ENCODE measurements around the gene USP49.

Gene USP49

DNA sequence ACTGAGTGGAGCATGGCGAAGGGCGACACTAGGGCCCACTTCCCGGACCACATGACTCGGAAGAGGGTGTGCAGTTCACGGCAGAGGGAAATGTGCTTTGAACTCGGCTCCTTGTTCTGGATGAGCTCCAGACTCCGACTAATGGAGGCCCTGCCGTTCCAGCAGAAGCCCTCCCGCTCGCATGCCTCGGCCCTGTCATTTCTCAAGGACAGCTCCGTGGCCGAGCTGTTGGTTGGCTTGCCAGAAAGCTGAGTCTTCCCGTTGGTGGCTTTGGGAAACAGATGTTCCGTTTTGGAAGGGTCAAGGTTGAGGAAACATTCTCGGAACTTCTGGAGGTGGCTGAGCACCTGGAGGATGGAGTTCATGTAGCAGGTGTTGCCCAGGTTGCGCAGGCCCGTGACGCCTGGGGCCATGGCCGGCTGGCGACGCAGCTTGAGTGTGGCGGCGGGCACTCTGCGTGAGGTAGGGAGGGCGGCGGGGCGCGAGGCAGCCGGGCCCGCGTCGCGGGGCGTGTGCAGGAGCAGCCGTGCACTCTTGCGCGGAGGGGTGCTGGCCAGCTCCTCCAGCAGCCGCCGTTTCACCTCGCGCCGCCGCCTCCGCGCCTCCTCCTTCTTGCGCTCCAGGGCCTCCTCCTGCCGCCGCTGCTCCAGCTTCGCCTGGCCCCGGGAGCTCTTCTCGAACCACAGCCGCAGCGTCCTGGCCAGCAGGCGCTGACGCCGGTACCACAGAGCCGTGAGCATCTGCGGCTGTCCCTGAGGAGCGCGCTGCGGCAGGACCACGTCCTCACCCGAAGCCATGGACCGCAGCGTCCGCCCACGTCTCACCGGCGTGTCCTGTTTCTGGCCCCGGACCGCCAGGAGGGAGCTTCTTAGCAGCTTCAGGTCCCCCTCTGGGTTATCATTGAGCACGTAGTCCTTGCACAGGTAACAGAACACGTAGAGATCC lies 89.1 kb downstream of the USP49 start:
- no peak for DNase-seq

DNA sequence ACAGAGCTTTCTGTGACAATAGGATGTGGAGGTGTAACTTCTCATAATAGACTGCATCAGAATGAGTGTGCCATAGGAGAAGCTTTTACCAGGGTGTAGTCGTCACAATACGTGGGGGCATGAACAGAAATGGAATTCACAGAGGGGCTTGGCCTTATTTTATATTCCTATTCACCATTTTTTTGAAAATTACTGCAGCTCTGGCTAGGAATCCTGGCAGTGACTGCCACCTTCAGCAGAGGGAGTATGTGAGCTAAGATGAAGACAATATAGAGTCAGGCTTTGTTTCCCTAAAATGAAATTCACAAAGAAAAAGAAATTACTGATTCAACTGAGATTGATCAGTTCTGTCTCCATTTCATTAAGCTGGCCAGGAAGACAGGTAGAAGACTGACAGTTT lies 93.8 kb downstream of the USP49 start:
- DNase-seq, result no peak

DNA sequence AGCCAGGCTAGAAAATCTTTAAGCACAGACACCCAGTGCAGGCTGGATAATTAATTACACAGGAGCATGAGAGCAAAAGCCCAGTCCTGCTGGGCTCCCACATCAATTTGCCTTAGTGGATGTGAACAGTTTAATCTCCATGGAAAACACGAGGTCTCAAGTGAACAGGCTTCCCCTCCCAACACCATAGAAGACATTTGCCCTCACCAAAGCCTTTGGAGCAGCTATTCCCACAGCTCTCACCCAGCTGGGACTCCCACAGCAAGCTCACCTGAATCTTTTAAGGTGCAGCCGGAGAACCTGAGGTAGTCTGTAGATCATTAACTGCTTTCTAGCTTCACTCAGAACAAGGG lies 95.6 kb downstream of the USP49 start:
- DNase-seq, result no peak

DNA sequence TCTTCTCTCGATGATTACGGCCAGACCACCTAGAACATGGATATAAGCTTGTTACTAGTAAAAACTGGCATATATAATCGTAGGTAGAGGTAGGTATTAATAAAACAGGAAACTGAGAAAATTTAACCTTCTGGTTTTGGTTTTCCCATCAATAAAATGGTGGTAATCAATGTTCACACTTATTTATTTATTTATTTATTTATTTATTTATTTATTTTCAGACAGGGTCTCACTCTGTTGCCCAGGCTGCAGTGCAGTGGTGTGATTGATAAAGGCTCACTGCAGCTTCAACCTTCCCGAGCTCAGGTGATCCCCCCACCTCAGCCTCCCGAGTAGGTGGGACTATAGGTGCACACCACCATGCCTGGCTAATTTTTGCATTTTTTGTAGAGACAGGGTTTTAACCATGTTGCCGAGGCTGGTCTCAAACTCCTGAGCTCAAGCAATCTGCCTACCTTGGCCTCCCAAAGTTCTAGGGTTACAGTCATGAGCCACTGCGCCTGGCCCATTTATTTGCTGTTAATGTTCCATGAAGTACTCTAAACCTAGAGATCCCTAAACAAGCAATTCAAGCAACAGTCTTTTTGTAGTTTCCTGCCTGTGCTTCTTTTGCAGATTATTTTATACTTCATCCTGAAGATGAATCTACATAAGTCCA lies 96.1 kb downstream of the USP49 start:
- DNase-seq, result no peak

DNA sequence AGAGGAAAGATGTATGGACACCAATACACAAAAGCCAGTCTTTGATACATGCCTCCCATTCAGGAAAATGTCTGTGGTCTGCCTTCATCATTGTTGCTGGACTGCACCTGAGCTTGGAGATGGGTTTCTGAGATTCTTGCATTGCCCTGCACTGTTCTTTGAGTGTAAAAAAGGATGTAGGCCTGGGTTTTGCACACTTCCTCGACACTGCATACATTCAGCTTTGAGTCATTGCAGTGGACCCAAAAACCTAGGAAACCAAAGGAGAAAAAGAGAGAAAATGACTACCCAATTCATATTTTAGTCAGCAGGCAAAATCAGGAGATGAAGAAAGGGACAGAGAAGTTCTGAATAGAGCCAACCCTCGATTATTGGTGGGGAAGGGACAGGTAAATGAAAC lies 98.7 kb downstream of the USP49 start:
- no peak for DNase-seq

DNA sequence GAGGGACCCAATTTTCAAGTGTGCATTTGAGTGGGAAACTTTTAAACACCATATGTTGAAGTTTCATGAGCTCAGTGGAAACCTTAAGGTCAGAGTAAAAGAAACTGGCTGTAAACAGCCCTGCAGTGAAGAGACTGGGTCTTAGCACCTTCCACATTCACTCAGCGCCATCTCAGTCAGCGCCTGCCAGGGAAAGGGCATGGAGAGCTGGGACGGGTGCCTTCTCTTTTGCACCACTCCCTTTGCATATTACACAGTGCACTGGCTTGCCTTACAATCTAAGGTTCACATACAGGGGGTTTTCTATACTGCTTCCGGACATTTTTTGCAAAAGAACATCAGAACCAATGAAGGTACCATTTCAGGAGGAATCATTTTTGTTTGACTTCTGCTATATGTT lies 103.2 kb downstream of the USP49 start:
- DNase-seq, result no peak

DNA sequence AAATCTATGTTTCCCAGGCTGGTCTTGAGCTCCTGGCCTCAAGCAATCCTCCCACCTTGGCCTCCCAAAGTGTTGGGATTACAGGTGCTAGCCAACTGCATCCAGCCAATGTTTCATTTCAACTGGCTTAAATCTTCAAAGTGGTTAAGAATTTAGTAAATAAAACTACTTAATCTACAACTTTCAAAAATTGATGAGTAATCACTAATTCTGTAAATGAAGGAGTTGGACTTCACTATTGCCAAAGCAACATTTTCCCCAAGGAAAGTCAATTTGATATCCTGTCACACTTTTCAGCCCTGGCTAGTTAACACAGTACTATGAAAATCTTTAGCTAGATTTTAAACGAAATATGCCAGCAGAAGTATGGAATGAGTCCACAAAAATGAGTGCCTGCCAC lies 103.9 kb downstream of the USP49 start:
- no peak for DNase-seq

DNA sequence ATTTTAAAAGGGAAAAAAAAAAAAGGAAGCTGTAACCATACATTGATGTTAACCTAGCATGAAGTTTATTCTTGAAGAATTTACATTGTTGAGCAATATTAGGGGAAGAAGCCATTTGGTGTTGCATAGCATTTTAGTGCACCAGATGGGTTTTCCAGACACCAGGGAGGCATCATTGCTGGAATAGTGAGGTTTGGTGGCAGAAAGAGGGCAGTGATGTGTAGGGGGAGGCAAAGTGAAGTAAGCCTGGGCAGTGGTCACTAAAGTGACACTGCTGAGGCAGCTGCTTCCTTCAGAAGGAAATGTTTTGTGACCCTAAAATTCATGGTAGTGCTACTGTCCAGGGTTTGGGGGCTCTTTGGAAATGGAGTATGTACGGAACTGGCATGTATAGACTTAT lies 105.1 kb downstream of the USP49 start:
- no peak for DNase-seq

DNA sequence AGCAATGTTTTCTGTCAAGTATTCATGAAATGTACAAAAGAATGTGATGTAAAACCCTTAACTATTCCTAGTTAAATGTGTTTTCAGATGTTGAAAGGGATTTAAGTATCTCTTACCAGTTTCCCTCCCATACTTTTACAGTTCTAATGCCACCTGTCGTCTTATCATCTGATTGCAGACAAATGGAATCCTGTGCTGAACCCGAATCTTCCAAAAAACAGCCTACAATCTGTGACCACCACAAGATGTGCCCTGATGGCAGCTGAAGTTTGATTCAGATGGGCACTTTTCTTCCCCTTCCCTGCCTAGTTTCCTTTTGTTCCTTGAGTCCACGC lies 105.8 kb downstream of the USP49 start:
- no peak for DNase-seq

DNA sequence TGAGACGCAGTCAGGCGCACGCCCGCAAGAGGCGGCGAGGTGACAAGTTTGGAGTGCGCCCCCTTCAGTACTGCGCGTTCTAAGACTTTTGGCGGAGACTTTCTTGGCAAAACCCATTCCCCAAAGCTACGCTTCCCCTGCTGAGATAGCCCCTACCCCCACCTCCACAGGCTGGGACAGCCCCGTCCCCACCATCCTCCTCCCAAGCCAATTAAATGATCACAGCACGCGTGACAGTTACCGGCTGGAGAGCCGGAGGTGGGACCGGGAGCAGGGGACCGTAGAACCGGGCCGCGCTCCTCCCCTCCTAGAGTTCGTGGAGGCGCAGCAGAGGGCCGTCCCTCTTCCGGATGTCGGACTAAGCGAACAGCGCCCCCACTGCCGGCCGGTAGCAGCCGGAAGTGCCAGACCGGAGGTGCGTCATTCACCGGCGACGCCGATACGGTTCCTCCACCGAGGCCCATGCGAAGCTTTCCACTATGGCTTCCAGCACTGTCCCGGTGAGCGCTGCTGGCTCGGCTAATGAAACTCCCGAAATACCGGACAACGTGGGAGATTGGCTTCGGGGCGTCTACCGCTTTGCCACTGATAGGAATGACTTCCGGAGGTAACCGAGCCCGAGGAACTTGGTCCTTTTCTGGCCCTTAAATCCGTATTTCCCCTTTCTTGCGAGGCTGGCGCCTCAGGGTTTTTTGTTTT lies 107.8 kb downstream of the USP49 start, which contains the start of gene TOMM6:
TOMM6 (plus strand) TSS at position 476 of the 699 bp plus-strand sequence; CDS start at position 480, 4 bp downstream.
- DNase-seq, result peak; percentile 96

DNA sequence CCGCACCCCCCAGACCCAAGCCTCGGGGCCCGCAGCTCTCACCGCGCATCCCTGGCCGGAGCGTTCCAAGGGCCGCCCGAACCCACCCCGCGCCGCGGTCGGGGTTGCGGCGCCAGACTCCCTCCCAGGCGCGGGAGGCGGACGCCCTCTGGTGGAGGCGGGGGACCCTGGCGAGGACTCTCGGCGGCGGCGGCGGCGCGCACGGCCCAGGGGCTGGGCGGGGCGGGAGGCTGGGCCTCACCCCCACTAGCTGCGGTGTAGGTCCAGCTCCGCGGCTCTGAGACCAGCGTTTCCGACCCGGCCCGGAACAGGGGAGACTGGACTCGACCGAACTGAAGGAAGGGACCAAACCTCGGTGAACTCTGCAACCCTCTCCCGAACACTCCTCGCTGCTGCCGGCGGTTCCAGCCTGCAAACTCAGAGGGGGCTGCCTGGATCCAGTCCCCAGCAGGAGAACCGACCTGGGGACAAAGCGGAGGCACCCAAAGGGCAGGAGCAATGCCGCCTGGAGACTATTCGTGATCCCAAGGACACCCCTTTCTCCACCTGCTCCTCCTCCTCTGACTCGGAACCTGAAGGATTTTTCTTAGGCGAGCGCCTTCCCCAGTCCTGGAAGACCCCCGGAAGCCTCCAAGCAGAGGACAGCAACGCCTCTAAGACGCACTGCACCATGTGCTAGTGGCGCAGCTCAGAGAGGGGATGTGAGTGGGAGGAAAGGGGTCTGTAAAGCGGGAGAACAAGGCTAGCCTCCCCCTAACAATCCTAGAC lies 108.5 kb downstream of the USP49 start:
- peak; percentile 91 for DNase-seq

DNA sequence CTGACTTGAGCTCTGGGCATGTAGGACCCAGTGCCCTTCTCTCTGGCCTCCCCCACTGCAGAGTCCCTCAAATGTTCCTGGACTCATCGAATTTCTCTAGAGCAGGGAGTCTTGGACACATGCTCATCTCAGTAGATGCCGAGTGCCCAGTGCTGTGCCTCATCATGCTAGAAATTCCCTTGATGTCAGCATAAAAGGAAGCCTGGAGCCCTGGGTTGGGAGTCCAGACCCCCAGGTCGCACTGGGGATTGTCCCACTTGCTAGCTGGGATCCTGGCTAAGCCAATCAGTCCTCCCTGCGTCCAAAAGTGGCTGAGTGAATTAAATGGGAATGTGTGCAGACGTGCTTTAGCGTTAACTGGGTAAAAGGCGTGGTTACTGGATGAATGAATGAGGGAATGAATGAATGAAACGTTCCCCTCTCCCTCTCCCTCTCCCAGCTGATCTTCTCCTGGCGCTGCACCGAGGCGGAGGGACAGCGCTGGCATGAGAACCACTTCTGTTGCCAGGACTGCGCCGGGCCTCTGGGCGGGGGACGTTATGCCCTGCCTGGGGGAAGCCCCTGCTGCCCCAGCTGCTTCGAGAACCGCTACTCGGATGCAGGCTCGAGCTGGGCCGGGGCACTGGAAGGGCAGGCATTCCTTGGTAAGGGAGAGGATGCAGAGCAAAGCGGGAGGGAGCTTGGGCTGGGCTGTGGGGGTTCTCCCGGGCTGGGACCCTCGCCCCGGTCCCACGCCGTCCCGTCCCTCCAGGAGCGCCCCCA lies 109.3 kb downstream of the USP49 start:
- no peak for DNase-seq

DNA sequence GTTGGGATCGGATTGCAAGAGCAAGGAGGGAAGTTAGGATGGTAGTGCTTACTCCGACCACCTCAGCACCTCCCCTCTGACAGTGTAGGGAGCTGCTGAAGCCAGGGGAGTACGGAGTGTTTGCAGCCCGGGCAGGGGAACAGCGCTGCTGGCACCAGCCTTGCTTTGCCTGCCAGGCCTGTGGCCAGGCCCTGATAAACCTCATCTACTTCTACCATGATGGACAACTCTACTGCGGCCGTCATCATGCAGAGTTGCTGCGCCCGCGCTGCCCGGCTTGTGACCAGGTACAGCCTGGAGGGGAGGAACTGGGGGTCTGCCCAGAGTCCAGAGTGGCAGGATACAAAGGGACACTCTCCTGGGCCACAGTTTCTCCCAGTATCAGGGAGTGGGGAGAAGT lies 109.9 kb downstream of the USP49 start:
- DNase-seq, result no peak

DNA sequence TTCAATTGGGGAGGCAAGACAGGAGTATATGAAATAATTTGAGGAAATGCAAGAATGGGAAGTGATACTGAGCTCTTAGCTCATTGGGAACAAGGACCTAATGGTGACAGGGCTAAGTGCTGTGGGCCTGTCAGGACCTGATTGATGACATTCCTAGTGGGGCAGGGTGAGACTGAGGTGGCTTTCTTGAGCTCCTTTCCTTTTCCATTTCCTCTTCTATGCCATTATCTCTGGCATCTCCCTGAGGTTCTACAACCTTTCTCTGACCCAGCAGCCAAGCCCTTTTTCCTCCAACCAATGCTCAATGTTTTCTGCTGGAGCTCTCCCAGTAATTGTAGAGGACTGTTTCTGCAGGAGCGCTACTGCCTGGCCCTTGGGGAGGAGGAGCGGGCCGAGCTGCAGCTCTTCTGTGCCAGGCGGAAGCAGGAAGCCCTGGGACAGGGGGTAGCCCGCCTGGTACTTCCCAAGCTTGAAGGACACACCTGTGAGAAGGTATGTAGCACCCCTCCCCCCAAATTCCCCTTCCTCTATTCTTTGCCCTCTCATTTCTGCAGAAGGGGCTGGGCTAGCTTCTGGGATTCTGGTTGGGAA lies 110.5 kb downstream of the USP49 start:
- DNase-seq, result no peak

DNA sequence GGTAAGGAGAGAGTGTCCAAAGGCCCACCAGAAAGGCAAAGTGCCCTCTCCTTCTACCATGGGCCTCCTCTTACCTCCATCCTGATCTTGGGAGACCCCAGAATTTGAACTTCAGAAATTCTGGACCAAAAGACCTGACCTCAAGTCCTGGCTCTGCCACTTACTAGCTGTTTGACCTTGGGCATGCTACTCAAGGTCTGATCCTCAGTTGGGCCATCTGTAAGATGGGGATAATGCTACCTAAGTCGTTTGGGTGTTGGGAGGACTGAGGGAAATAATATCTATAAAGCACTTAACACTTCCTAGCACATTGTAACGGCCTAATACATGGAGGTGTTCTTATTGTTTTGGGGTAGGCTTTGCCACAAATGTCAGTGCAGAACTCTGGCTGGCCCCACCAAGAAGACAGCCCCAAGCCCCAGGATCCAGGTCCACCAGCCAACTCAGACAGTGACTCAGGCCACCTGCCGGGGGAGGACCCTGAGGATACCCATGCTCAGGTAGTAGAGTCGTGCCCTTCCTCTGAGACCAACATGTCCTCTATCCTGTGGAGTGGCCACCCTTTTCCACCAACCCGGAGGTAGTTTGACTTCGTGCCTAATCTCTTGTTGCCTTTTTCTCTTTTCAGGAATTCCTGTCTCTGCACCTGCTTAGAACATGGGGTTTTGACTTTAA lies 111.9 kb downstream of the USP49 start:
- no peak for DNase-seq

DNA sequence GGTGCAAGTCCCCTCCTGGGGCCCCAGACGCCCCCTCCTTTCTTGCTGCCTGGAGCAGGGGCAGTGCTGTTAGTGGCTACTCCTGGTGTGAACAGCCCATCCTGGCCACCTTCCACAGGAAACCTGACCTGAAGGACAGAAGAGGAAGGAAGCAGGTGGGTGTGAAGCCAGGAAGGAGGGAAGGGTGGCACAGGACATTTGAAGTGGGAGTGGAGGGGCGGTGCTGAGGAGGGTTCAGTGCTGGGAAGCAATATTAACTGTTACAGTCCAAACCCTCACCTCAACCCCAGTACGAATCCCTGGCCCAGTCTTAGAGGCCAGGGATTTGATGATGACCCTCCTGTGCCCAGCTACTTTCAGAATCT lies 113.8 kb downstream of the USP49 start:
- no peak for DNase-seq

DNA sequence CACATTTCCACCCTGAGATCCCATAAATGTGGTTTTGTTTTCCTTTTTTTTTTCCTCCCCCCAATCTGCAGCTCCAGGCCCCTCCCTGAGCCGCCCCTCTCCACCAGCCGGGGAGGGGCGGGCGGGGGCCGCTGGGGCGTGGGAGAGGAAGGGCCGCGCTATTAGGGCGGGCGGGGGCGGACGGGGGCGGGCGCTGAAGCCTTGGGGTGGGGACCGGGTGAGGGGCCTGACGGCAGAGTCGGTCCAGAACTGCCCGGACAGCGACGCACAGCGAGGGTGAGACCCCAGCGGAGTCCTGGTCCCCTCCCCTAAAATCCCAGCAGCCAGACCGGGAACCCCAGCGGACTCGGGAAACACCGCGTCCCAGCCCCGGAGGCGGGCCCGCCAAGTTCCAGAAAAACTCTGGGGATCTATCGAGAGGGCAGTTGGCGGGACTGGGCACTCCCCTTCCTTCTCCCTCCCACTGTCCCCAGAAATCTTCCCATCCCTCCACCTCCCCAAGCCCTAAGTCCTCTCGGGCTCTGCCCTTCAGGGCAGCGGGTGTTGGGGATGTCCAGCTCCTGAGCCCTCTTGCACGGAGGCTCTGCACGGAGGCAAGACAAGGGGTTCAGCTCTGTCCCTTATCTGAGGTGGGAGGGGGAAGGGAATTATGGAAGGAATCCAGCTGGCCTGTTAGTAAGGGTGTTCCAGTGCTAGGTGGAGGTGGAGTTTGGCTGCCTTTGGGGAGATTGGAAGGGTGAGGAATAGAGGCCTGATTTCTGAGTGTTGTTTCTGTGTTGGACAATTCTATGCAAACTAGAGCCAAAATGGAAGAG lies 114.4 kb downstream of the USP49 start, which contains the start of gene PRICKLE4:
PRICKLE4 (plus strand) TSS at position 232 of the 815 bp plus-strand sequence. CDS start 2,692 bp downstream, outside the sequence.
- DNase-seq, result peak; percentile 57

DNA sequence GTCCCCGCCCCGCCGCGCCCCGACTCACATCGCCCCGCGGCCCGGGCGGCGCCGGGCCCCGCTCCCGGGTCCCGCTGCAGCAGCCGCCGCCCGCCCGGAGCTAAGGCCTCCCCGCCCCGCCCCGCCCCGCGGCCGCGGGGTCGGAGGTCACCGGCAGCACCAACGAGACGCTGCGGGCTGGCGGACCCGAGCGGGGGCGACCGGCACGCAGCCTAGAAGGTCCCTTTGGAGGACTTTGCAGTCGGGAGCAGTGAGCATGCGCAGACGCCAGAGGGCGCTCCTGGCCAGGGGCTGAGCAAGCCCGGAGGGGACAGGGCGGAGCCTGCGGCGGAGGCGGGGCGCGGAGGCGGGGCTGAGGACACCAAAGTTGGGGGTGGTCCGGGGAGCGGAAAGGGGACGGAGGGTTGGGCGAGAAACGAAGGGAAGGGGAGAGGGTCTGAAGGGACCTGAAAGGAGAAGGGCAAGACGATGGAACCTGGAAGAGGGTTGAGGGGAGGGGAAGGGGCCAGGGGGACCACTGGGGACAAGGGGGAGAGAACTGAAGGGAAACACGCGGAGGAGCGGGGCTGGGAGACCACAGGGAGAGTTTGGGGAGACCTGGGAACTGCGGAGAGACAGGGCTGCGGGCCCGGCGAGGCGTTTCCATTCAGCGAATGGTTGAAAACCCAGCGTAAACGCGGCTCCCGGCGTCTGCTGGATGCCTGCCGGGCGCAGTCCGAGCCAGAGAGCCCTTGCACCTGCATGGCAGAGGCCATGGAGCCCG lies 115.2 kb downstream of the USP49 start, which contains the start of gene FRS3:
FRS3 (minus strand) TSS at position 113 of the 763 bp plus-strand sequence. CDS start 2,913 bp downstream, outside the sequence.
- DNase-seq, result peak; percentile 97

DNA sequence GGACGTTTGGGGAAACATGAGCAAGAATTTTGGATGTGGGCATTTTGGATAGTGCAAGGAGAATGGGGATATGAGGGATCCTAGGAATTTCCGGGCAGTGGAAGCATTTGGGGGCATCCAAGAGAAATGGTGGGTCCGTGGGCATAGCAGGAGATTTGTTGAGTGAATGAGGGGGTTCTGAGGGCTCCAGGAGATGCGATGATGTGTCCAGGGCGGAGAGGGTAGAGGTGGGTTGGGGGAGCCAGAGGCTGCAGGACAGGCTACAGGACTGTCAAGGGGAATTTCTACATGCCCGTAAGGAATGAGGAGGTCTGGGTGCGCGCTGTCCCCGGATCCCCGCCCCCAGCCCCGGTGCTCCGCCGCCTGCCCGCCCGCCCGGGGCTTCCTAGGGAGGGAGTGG lies 115.8 kb downstream of the USP49 start:
- no peak for DNase-seq

Data from left hindlimb (tissue), 1 donor.